Smooth muscle cell (in vitro differentiated cells): ENCODE measurements around the gene IL17A. TPM values are rescaled to one million over a fixed set of nuclear protein-coding genes. Genes with fewer than 3 reads are reported as not detected.

Experiments used
- DNase-seq: peaks from one replicate; lab custom pipeline; 2025; ENCODE audit not compliant: unreplicated experiment; lab: John Stamatoyannopoulos, UW
- H2AFZ ChIP-seq: fragments of 200-600 bp; sonication (generic); 2 replicates; pipeline ENCODE4 v1.6.0; 2016; ENCODE audit warnings: antibody characterized with exemption, low read depth, mild to moderate bottlenecking
- H3F3A ChIP-seq: fragments of 200-600 bp; sonication (generic); 2 replicates; pipeline ENCODE4 v1.6.0; 2017; ENCODE audit warnings: antibody characterized with exemption, low read depth
- H3K27ac ChIP-seq: fragments of 200-600 bp; sonication (generic); 2 replicates; pipeline ENCODE4 v1.5.1; 2016; ENCODE audit warnings: low read depth, mild to moderate bottlenecking
- H3K27me3 ChIP-seq: fragments of 200-600 bp; sonication (generic); 2 replicates; pipeline ENCODE4 v1.6.1; 2016; ENCODE audit warnings: low read depth, mild to moderate bottlenecking
- H3K36me3 ChIP-seq: fragments of 200-600 bp; sonication (generic); 2 replicates; pipeline ENCODE4 v1.5.1; 2016; ENCODE audit warnings: low read depth
- H3K4me1 ChIP-seq: fragments of 200-600 bp; sonication (generic); 2 replicates; pipeline ENCODE4 v1.5.1; 2016; ENCODE audit warnings: low read depth
- H3K4me2 ChIP-seq: fragments of 200-600 bp; sonication (generic); 2 replicates; pipeline ENCODE4 v1.6.0; 2016; ENCODE audit warnings: mild to moderate bottlenecking
- H3K4me3 ChIP-seq: fragments of 200-600 bp; sonication (generic); 2 replicates; pipeline ENCODE4 v1.5.1; 2016; ENCODE audit warnings: mild to moderate bottlenecking
- H3K79me2 ChIP-seq: fragments of 200-600 bp; sonication (generic); 2 replicates; pipeline ENCODE4 v1.6.0; 2016; ENCODE audit warnings: low read depth, mild to moderate bottlenecking
- H3K9ac ChIP-seq: fragments of 200-600 bp; sonication (generic); 2 replicates; pipeline ENCODE4 v1.6.0; 2016; ENCODE audit warnings: low read depth
- H3K9me3 ChIP-seq: fragments of 200-600 bp; sonication (generic); replicated peaks from 2 replicates; pipeline ENCODE4 v1.5.1; 2016; ENCODE audit warnings: low read depth
- H4K20me1 ChIP-seq: fragments of 200-600 bp; sonication (generic); 2 replicates; pipeline ENCODE4 v1.6.0; 2016; ENCODE audit warnings: low read depth
- WGBS: methylation state at CpG from one replicate; pipeline ENCODE4 v1.1.7; 2016; ENCODE audit warnings: low lambda C conversion rate; 5-methylcytosine and 5-hydroxymethylcytosine counted together
- polyA plus RNA-seq: library from polyadenylated mRNA; unstranded; fragments of >200 nt; fragmentation: Nextera tagmentation; extraction: Ambion mirVana; gene quantifications from 2 replicates; pipeline ENCODE4 v1.2.1, GENCODE V29; 2016
- total RNA-seq: library from RNA; depleted of rRNA; stranded (reverse); fragments of >200 nt; gene quantifications from 2 replicates; pipeline ENCODE4 v1.2.3, GENCODE V29; 2014
- TF ChIP-seq, protein P1 (sequence below): fragments of 200-600 bp; sonication (generic); IDR thresholded peaks from 2 replicates; pipeline ENCODE4 v1.5.1; 2017; ENCODE audit warnings: borderline replicate concordance, mild to moderate bottlenecking, antibody characterized with exemption; ENCODE audit not compliant: insufficient read depth, poor library complexity, severe bottlenecking

Gene IL17A
- total and polyA plus RNA-seq, 2 experiments from 2014 or later, result not detected

DNA sequence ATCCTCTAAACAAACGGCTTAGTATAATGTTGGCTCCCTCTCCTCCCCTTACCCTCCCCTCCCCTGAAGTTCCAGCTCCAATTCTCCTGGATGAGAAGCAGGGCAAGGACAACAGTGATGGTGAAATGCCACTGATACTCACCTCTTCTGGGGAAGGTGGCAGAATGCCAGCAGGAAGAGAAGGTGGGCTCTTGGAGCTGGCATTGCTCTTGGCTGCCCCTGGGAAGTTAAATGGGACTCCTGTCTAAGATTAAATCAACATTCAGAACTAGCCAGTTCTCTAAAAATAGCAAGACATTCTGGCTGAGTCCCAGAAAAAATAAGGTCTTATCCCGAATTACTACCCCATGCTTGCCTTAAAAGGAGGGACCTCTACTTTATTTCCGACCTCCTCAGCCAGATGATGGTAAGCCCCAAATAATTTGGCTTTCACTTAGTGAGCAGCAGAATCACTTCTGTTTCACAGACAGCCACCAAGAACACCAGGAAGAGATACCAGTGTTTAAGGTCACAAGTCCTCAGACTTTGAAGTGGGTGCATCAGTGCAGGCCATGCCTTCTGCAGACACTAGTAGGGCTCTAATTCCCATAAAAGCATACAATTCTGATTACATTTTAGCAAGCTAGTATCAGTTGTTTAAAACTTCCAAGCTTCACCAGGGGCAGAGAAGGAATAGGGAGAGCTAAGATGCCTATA, 46.0 kb upstream of the IL17A start:
- no peaks in the 10 kb centered on the region for H3K79me2 ChIP-seq
- no peak overlapping the region for H3K4me2 ChIP-seq
- no peaks in the 10 kb centered on the region for H3F3A ChIP-seq
- no peaks in the 10 kb centered on the region for H3K9me3 ChIP-seq
- WGBS, result 90% methylated on average over 3 of the region's 3 CpGs
- H3K4me3 ChIP-seq, result no peak overlapping the region
- H2AFZ ChIP-seq, result no peak overlapping the region
- TF ChIP-seq, protein P1, sequence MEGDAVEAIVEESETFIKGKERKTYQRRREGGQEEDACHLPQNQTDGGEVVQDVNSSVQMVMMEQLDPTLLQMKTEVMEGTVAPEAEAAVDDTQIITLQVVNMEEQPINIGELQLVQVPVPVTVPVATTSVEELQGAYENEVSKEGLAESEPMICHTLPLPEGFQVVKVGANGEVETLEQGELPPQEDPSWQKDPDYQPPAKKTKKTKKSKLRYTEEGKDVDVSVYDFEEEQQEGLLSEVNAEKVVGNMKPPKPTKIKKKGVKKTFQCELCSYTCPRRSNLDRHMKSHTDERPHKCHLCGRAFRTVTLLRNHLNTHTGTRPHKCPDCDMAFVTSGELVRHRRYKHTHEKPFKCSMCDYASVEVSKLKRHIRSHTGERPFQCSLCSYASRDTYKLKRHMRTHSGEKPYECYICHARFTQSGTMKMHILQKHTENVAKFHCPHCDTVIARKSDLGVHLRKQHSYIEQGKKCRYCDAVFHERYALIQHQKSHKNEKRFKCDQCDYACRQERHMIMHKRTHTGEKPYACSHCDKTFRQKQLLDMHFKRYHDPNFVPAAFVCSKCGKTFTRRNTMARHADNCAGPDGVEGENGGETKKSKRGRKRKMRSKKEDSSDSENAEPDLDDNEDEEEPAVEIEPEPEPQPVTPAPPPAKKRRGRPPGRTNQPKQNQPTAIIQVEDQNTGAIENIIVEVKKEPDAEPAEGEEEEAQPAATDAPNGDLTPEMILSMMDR, result no peak
- no peak for DNase-seq
- H3K27me3 ChIP-seq, result peaks cover 29% of the 10 kb centered on the region
- no peak overlapping the region for H3K9ac ChIP-seq
- H4K20me1 ChIP-seq, result no peaks in the 10 kb centered on the region
- no peak overlapping the region for H3K27ac ChIP-seq
- H3K4me1 ChIP-seq, result no peaks in the 10 kb centered on the region
- no peaks in the 10 kb centered on the region for H3K36me3 ChIP-seq

DNA sequence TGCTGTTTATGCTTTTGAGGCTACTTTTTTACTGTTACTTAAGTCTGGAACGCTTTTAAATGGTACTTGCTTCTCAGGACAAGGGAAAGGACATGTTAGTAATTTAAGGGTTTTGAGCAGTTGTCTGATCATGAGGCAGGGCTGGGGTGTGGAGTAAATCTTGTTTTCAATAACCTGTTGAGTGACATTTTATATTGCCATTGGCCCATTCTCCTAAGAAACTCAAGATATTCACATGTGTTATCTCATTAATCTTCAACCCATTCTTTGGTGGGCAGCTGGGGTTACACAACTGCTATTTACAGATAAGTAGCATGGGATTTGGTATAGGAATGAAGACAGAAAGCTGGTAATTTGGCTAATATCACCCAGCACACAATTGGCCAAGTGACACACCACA, 44.6 kb upstream of the IL17A start:
- Histone ChIP-seq H3K4me2 (no peak overlapping the region), H3K79me2 (no peaks in the 10 kb centered on the region), H2AFZ (no peak overlapping the region), H3K27me3 (peaks cover 38% of the 10 kb centered on the region), H4K20me1 (no peaks in the 10 kb centered on the region), H3K9me3 (no peaks in the 10 kb centered on the region), H3K27ac (no peak overlapping the region), H3K36me3 (no peaks in the 10 kb centered on the region), H3K4me1 (no peaks in the 10 kb centered on the region), H3K4me3 (no peak overlapping the region), H3K9ac (no peak overlapping the region), H3F3A (no peaks in the 10 kb centered on the region)
- TF ChIP-seq, protein P1, result no peak
- 78% methylated on average over 1 of the region's 1 CpG for WGBS
- no peak for DNase-seq

DNA sequence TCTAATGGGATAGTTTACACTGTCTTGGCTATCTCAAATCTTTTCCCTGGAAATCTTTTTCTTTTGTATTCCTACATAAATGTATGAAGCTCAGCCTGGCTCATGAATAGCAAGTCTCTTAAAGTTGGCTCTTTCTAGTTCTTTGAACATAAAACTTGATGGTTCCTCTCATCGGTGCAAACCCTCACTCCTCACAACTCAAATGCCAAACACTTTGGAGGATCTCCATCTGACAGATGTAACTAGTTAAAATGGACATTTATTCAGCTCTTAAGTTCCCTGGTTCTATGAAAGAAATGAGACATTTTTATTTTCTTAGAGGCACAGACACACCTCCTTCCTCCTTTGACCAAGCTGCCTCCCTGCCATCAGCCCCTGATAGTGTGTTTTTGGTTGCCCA, 43.6 kb upstream of the IL17A start:
- Histone ChIP-seq H3K79me2 (no peaks in the 10 kb centered on the region), H3K4me2 (no peak overlapping the region), H3K4me1 (no peaks in the 10 kb centered on the region), H3K4me3 (no peak overlapping the region), H3K36me3 (no peaks in the 10 kb centered on the region), H3K9ac (no peak overlapping the region), H3F3A (no peaks in the 10 kb centered on the region), H3K27ac (no peak overlapping the region), H3K9me3 (no peaks in the 10 kb centered on the region), H3K27me3 (peaks cover 46% of the 10 kb centered on the region), H2AFZ (no peak overlapping the region), H4K20me1 (no peaks in the 10 kb centered on the region)
- TF ChIP-seq, protein P1, result no peak
- DNase-seq, result no peak
- WGBS, result 89% methylated on average over 1 of the region's 1 CpG

DNA sequence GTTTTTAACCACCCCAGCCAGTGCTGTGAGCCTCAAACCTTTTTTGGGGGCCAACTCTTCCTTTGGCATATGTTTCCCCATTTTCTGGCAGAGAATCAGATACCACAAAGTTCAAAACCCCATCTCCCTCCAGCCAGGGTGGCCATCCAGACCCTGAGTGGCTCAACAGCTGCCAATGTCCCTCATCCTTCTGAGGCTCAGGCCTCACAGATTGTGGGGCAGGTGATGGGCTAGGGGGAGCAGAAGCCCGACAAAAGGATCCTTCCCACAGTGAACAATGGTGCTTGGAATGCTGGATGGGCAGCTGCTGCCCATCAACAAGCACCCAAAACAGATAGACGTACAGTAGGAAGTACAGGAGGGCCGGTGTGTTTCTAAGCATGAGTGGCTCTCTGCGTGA, 42.6 kb upstream of the IL17A start:
- H3K27me3 ChIP-seq, result peaks cover 47% of the 10 kb centered on the region
- no peak overlapping the region for H2AFZ ChIP-seq
- no peaks in the 10 kb centered on the region for H3K36me3 ChIP-seq
- no peaks in the 10 kb centered on the region for H3K4me1 ChIP-seq
- H3K79me2 ChIP-seq, result no peaks in the 10 kb centered on the region
- TF ChIP-seq, protein P1, result no peak
- H3F3A ChIP-seq, result no peaks in the 10 kb centered on the region
- WGBS, result 92% methylated on average over 4 of the region's 4 CpGs
- no peak overlapping the region for H3K27ac ChIP-seq
- no peak overlapping the region for H3K9ac ChIP-seq
- no peak overlapping the region for H3K4me2 ChIP-seq
- no peaks in the 10 kb centered on the region for H3K9me3 ChIP-seq
- no peaks in the 10 kb centered on the region for H4K20me1 ChIP-seq
- H3K4me3 ChIP-seq, result no peak overlapping the region
- DNase-seq, result no peak
